H1 (cell line): ENCODE data around the gene RBM38. TPM values are rescaled to one million over a fixed set of nuclear protein-coding genes. Genes with fewer than 3 reads are reported as not detected.

ENCODE experiments used
- BACH1 ChIP-seq: IDR thresholded peaks from 2 replicates; pipeline ENCODE4 v1.6.1; 2012; ENCODE audit warnings: low read length, improper control_type of control experiment
- GTF2F1 ChIP-seq: IDR thresholded peaks from 2 replicates; pipeline ENCODE4 v1.6.1; 2012; ENCODE audit warnings: low read depth, low read length, improper control_type of control experiment, borderline replicate concordance
- POU5F1 ChIP-seq: IDR thresholded peaks from 2 replicates; pipeline ENCODE4 v1.6.1; 2011; ENCODE audit warnings: low read depth, mild to moderate bottlenecking, low read length, moderate library complexity
- SIX5 ChIP-seq: IDR thresholded peaks from 2 replicates; pipeline ENCODE4 v1.6.1; 2011; ENCODE audit warnings: mild to moderate bottlenecking, low read depth, low read length
- SP4 ChIP-seq: IDR thresholded peaks from 2 replicates; pipeline ENCODE4 v1.6.1; 2012; ENCODE audit warnings: low read length, inconsistent platforms
- ZNF274 ChIP-seq: IDR thresholded peaks from 2 replicates; pipeline ENCODE4 v1.7.0; 2012; ENCODE audit warnings: low read length, borderline replicate concordance; ENCODE audit errors: extremely low read depth
- polyA plus RNA-seq, 7 experiments: library from polyadenylated mRNA; depleted of rRNA in 3 of 7; stranded (reverse) in 5 of 7; unstranded in 2 of 7; fragments of >200 nt in 5 of 7; fragments of 200-250 nt in 2 of 7; gene quantifications; 1 replicate in 5 of 7; 2 replicates in 1 of 7; 4 replicates in 1 of 7; pipeline versions ENCODE4 v1.2.1 to v1.2.3, GENCODE V29; 2011 to 2013; ENCODE audit warnings: missing spikeins in 2 of 7, mixed read lengths in 2 of 7
- total RNA-seq: library from RNA; stranded (reverse); fragmentation: NEBNext Ultra II Directional; extraction: Animal tissue kit (Norgen Biotek cat#: 25700); gene quantifications from 2 replicates; pipeline ENCODE4 v1.2.1, GENCODE V29; 2021
- TF ChIP-seq, protein P1 (sequence below): fragments of 300-600 bp; sonication (generic); IDR thresholded peaks from 2 replicates; pipeline ENCODE4 v1.7.1; 2012; ENCODE audit warnings: low read length, moderate library complexity, mild to moderate bottlenecking, inconsistent platforms; ENCODE audit not compliant: insufficient replicate concordance
- TF ChIP-seq, protein P2 (sequence below): IDR thresholded peaks from 2 replicates; pipeline ENCODE4 v1.6.1; 2011; ENCODE audit warnings: low read depth, mild to moderate bottlenecking, low read length; ENCODE audit not compliant: insufficient read depth
- TF ChIP-seq, protein P3 (sequence below): IDR thresholded peaks from 2 replicates; pipeline ENCODE4 v1.6.1; 2012; ENCODE audit warnings: inconsistent platforms

The RBM38 gene
- total and polyA plus RNA-seq, 2 of the 8 experiments (the other 6 are each of a cell fraction or from before 2014, with no cell fraction given): 57.7 to 109 TPM

DNA sequence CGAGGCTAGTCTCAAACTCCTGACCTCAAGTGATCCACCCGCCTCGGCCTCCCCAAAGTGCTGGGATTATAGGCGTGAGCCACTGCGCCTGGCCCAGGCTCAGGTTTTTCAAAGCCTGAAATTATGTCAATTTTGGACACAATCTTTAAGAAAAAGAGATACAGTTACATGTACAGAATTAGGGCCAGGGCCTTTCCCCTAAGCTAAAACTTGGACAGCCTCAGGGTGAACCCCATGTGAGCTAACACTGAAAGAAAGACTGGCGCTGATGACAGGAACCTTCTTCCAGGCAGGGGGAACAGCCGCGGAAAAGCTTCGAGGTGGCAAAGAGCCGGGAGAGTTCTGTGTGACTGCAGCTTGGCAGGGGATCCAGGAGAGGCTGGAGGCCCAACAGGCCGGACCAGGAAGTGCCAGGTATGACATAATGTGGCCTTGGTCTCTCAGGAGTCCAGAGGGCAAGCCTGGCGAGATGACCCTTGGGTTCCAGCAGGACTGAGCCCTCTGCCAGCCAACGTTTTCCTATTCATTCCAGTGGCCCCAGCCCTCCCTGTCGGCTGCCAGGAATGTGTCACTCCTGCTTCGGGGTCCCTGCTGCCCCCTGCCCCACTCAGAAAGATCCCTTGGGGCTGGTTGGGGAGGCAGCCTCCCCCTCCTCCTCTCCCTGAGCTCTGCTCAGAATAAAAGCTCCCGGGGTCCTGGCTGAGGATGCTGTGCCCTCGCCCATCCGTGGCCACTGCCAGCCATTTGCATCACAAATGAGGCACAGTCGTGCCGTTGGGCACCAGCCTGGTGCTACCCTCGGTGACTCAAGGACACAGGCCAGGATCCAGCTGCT is 37.3 kb downstream of the RBM38 start (continued):
- TF ChIP-seq, protein P1, sequence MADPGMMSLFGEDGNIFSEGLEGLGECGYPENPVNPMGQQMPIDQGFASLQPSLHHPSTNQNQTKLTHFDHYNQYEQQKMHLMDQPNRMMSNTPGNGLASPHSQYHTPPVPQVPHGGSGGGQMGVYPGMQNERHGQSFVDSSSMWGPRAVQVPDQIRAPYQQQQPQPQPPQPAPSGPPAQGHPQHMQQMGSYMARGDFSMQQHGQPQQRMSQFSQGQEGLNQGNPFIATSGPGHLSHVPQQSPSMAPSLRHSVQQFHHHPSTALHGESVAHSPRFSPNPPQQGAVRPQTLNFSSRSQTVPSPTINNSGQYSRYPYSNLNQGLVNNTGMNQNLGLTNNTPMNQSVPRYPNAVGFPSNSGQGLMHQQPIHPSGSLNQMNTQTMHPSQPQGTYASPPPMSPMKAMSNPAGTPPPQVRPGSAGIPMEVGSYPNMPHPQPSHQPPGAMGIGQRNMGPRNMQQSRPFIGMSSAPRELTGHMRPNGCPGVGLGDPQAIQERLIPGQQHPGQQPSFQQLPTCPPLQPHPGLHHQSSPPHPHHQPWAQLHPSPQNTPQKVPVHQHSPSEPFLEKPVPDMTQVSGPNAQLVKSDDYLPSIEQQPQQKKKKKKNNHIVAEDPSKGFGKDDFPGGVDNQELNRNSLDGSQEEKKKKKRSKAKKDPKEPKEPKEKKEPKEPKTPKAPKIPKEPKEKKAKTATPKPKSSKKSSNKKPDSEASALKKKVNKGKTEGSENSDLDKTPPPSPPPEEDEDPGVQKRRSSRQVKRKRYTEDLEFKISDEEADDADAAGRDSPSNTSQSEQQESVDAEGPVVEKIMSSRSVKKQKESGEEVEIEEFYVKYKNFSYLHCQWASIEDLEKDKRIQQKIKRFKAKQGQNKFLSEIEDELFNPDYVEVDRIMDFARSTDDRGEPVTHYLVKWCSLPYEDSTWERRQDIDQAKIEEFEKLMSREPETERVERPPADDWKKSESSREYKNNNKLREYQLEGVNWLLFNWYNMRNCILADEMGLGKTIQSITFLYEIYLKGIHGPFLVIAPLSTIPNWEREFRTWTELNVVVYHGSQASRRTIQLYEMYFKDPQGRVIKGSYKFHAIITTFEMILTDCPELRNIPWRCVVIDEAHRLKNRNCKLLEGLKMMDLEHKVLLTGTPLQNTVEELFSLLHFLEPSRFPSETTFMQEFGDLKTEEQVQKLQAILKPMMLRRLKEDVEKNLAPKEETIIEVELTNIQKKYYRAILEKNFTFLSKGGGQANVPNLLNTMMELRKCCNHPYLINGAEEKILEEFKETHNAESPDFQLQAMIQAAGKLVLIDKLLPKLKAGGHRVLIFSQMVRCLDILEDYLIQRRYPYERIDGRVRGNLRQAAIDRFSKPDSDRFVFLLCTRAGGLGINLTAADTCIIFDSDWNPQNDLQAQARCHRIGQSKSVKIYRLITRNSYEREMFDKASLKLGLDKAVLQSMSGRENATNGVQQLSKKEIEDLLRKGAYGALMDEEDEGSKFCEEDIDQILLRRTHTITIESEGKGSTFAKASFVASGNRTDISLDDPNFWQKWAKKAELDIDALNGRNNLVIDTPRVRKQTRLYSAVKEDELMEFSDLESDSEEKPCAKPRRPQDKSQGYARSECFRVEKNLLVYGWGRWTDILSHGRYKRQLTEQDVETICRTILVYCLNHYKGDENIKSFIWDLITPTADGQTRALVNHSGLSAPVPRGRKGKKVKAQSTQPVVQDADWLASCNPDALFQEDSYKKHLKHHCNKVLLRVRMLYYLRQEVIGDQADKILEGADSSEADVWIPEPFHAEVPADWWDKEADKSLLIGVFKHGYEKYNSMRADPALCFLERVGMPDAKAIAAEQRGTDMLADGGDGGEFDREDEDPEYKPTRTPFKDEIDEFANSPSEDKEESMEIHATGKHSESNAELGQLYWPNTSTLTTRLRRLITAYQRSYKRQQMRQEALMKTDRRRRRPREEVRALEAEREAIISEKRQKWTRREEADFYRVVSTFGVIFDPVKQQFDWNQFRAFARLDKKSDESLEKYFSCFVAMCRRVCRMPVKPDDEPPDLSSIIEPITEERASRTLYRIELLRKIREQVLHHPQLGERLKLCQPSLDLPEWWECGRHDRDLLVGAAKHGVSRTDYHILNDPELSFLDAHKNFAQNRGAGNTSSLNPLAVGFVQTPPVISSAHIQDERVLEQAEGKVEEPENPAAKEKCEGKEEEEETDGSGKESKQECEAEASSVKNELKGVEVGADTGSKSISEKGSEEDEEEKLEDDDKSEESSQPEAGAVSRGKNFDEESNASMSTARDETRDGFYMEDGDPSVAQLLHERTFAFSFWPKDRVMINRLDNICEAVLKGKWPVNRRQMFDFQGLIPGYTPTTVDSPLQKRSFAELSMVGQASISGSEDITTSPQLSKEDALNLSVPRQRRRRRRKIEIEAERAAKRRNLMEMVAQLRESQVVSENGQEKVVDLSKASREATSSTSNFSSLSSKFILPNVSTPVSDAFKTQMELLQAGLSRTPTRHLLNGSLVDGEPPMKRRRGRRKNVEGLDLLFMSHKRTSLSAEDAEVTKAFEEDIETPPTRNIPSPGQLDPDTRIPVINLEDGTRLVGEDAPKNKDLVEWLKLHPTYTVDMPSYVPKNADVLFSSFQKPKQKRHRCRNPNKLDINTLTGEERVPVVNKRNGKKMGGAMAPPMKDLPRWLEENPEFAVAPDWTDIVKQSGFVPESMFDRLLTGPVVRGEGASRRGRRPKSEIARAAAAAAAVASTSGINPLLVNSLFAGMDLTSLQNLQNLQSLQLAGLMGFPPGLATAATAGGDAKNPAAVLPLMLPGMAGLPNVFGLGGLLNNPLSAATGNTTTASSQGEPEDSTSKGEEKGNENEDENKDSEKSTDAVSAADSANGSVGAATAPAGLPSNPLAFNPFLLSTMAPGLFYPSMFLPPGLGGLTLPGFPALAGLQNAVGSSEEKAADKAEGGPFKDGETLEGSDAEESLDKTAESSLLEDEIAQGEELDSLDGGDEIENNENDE: no peak
- TF ChIP-seq POU5F1 (no peak), SP4 (no peak), SIX5 (no peak), ZNF274 (no peak), BACH1 (no peak), GTF2F1 (no peak)
- TF ChIP-seq, protein P2, sequence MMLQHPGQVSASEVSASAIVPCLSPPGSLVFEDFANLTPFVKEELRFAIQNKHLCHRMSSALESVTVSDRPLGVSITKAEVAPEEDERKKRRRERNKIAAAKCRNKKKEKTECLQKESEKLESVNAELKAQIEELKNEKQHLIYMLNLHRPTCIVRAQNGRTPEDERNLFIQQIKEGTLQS: no peak
- TF ChIP-seq, protein P3, sequence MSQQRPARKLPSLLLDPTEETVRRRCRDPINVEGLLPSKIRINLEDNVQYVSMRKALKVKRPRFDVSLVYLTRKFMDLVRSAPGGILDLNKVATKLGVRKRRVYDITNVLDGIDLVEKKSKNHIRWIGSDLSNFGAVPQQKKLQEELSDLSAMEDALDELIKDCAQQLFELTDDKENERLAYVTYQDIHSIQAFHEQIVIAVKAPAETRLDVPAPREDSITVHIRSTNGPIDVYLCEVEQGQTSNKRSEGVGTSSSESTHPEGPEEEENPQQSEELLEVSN: no peak
